Transverse colon (tissue), 3 donors: ENCODE results near the gene RRBP1.

Source experiments
- CTCF ChIP-seq, 5 experiments: fragments of 200-600 bp in 3 of 5; fragments of 450-650 bp in 2 of 5; sonication (generic) in 3 of 5; IDR thresholded peaks; 1 replicate in 2 of 5; 2 replicates in 3 of 5; pipeline ENCODE4 v1.5.1; 2016 to 2017; ENCODE audit warnings: antibody characterized with exemption in 5 of 5, inconsistent platforms in 3 of 5, mild to moderate bottlenecking in 2 of 5, moderate library complexity in 1 of 5
- POLR2A ChIP-seq: fragments of 450-650 bp; IDR thresholded peaks from one replicate; pipeline ENCODE4 v1.6.1; 2016; ENCODE audit warnings: antibody characterized with exemption, mild to moderate bottlenecking, moderate library complexity

- no peak for TF ChIP-seq CTCF (IDR thresholded peaks at IDR 0.05)
- no peak for TF ChIP-seq POLR2A
Observed at GRCh38 chr20:17720755-17721154, 38.7 kb upstream of the RRBP1 start.
